Stimulated activated CD8-positive, alpha-beta memory T cell treated with anti-CD3 and anti-CD28 coated beads, Interleukin-12 subunit alpha, Interleukin-12 subunit beta, amount 100 ng/mL, for 24 hours (primary cell): ENCODE measurements around the gene ACTG1.

Experiments
- DNase-seq: peaks from one replicate; pipeline ENCODE4 v3.0.0-alpha.2; 2020; ENCODE audit errors: extremely low read depth

The ACTG1 gene

GRCh38 chr17:81481815-81482505, 30.6 kb downstream of the ACTG1 start:
- DNase-seq = no peak

- DNase-seq = no peak
Observed at GRCh38 chr17:81481073-81481799, 31.4 kb downstream of the ACTG1 start.

GRCh38 chr17:81480140-81481072, 32.2 kb downstream of the ACTG1 start:
- DNase-seq = no peak

- no peak for DNase-seq
Observed at GRCh38 chr17:81479175-81480071, 33.2 kb downstream of the ACTG1 start.

GRCh38 chr17:81478119-81478518, 34.5 kb downstream of the ACTG1 start:
- no peak for DNase-seq

- no peak for DNase-seq
Observed at GRCh38 chr17:81477173-81477572, 35.4 kb downstream of the ACTG1 start.

GRCh38 chr17:81476635-81477034, 36.0 kb downstream of the ACTG1 start:
- DNase-seq = no peak

GRCh38 chr17:81476097-81476496, 36.5 kb downstream of the ACTG1 start:
- no peak for DNase-seq

- no peak for DNase-seq
Observed at GRCh38 chr17:81474958-81475357, 37.6 kb downstream of the ACTG1 start.

- no peak for DNase-seq
Observed at GRCh38 chr17:81473019-81473418, 39.6 kb downstream of the ACTG1 start.

GRCh38 chr17:81471818-81472456, 40.7 kb downstream of the ACTG1 start:
- no peak for DNase-seq

GRCh38 chr17:81470944-81471817, 41.4 kb downstream of the ACTG1 start:
- no peak for DNase-seq

- DNase-seq = no peak
Observed at GRCh38 chr17:81470270-81470943, 42.2 kb downstream of the ACTG1 start.

- DNase-seq = no peak
Observed at GRCh38 chr17:81469266-81469665, 43.3 kb downstream of the ACTG1 start.

GRCh38 chr17:81468770-81469121, 43.9 kb downstream of the ACTG1 start:
- no peak for DNase-seq

GRCh38 chr17:81468111-81468769, 44.4 kb downstream of the ACTG1 start:
- no peak for DNase-seq

GRCh38 chr17:81466564-81467472, 45.8 kb downstream of the ACTG1 start:
- no peak for DNase-seq

- no peak for DNase-seq
Observed at GRCh38 chr17:81465910-81466309, 46.7 kb downstream of the ACTG1 start.
